GM10248 (cell line): Measurements from ENCODE around the gene MTARC1.

Experiments
- CTCF ChIA-PET: fragments of 300-600 bp; sonication (Branson Sonifier 250); formaldehyde crosslinking; extraction: SDS; loops from one replicate; lab custom pipeline; 2021; ENCODE audit warnings: antibody characterized with exemption; lab: Yijun Ruan, JAX
- POLR2A ChIA-PET: fragments of 350-650 bp; sonication (Branson Sonifier 250); formaldehyde crosslinking; extraction: SDS; loops from one replicate; lab custom pipeline; 2020; ENCODE audit warnings: antibody characterized with exemption; lab: Yijun Ruan, JAX
- DNase-seq: peaks from one replicate; pipeline ENCODE4 v3.0.0; 2012; ENCODE audit errors: extremely low spot score
- TF ChIP-seq, protein P1 (sequence below): IDR thresholded peaks from 2 replicates; pipeline ENCODE4 v1.5.1; 2012; ENCODE audit warnings: mild to moderate bottlenecking, low read depth; ENCODE audit errors: extremely low read depth, missing control alignments, control extremely low read depth

The MTARC1 gene

DNA sequence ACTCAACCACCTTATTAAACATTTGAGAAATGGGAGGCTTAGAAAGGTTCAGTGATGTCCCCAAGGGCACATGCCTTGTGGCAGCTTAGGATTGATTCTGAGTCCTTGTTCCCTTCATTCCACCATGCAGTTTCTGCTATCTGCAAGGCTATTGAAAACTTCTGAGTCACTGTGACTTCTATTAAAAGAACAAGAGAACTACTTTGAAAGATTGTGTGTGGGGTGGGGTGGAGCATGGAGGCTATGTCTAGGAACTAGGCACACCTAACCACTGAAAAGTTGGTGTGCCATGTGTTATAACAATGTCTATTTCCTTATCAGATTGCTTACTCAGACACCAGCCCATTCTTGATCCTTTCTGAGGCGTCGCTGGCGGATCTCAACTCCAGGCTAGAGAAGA, 10.8 kb downstream of the MTARC1 start:
- ChIA-PET CTCF (no interaction called here), POLR2A (no interaction called here)
- TF ChIP-seq, protein P1, sequence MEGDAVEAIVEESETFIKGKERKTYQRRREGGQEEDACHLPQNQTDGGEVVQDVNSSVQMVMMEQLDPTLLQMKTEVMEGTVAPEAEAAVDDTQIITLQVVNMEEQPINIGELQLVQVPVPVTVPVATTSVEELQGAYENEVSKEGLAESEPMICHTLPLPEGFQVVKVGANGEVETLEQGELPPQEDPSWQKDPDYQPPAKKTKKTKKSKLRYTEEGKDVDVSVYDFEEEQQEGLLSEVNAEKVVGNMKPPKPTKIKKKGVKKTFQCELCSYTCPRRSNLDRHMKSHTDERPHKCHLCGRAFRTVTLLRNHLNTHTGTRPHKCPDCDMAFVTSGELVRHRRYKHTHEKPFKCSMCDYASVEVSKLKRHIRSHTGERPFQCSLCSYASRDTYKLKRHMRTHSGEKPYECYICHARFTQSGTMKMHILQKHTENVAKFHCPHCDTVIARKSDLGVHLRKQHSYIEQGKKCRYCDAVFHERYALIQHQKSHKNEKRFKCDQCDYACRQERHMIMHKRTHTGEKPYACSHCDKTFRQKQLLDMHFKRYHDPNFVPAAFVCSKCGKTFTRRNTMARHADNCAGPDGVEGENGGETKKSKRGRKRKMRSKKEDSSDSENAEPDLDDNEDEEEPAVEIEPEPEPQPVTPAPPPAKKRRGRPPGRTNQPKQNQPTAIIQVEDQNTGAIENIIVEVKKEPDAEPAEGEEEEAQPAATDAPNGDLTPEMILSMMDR = no peak
- DNase-seq = no peak

DNA sequence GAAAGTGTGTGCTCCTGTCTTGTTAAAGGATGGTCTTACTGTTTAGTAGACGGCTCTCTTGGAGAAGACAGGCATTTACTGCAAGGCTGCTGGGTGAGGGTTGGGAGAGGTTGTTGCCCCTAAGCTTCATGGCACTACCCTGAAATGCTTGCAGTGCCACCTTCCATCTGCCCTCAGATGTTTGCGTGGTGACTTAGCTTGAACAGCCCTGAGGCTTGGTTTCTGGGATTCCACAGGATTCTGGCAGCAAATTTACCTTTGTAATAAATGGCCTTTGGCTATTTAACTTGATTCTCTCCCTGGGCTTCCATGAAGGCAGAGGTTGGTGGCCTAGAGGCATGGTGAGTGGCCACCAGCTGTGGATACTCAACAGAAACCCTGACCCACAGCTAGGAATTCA, 11.6 kb downstream of the MTARC1 start:
- POLR2A ChIA-PET = no interaction called here
- CTCF ChIA-PET = interaction anchor here (2.1 kb wide), 1 partner anchor 23 kb away, joined by 4 read pairs; no protein-coding TSS in a partner anchor
- DNase-seq = no peak
- TF ChIP-seq, protein P1 = no peak

DNA sequence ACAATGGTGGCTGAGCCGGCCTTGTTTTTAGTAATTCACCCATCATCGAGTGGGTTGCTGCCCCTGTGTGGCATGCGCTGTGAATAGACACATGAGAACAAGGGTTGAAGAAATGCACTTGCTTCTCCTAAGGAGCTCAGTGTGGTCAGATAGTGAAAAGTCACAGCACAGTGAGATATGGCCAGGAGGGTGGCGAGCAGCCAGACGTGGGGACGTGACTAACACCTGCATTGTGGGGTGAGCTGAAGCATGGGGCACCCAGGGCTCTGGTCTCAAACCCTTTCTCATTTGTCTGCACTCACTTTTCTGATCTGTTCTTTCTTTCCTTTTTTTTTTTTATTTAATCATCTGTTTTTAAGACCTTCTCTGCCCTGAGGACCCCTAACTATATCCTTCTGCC, 13.5 kb downstream of the MTARC1 start:
- ChIA-PET POLR2A (no interaction called here), CTCF (interaction anchor here (3.2 kb wide), 1 partner anchor 10 kb away, joined by 19 read pairs; no protein-coding TSS in a partner anchor)
- TF ChIP-seq, protein P1 = no peak
- DNase-seq = no peak

DNA sequence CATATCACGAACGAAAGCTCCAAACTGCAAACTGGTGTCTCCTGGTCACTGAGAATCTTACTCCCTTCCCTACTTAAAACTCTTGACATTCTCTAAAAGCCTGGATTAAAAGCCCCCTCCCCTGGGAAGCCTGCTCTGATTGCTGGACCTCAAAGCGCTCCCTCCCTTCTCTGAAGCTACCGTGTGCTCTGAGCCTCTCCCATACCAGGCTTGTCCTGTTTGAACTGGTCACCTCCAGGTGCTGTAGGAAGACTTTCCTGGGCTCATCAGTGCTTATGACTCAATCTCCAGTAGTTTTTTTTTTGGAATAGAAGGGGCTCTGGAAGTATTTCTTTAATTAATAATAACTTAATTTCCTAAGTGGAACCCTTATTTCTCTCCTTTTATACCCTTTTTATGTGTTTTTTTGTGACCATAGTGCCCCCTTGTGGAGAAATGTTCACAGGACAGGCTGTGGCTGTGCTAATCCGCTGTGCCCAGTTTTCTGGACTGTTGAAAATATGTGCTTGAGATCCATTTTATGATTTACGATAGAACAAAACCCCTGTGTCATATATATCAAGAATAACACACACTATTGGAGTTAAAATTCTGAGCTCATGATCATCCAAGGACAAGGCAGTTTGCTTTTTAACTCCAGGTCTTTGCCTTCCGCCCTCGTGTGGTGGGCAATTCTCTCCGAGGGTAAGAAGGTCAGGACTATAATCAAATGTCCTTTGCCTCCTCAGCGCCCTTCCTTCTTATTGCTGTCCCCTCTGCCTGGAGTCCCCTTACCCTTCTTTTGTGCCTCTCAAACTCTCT, 16.9 kb downstream of the MTARC1 start:
- POLR2A ChIA-PET = no interaction called here
- TF ChIP-seq, protein P1 = peak; percentile 57
- CTCF ChIA-PET = interaction anchor here (1.3 to 2.2 kb wide), 3 partner anchors 17 to 28 kb away, joined by 3 to 5 read pairs (median 4); partner anchors contain the start of gene MTARC1
- DNase-seq = peak; percentile 40

DNA sequence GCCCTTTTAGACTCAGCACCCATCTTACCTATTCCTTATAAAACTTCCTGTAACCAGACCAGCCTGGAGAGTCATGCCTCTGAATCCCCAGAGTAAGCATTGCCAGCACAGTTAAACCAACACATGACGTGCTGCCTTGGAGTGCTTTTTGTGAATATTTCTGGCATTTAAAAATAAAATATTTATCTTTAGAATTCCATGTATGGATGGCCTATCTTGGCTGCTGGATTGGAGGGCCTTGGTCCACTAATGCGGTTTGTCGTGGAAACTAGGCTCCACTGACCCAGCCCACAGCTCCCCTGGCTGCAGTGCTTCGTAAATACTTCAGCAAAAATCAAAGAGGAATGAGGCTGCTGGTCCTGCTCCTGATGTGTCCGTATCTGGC, 17.5 kb downstream of the MTARC1 start:
- ChIA-PET CTCF (interaction anchor here (2.2 kb wide), 1 partner anchor 29 kb away, joined by 4 read pairs; no protein-coding TSS in a partner anchor), POLR2A (no interaction called here)
- no peak for DNase-seq
- TF ChIP-seq, protein P1 = no peak

DNA sequence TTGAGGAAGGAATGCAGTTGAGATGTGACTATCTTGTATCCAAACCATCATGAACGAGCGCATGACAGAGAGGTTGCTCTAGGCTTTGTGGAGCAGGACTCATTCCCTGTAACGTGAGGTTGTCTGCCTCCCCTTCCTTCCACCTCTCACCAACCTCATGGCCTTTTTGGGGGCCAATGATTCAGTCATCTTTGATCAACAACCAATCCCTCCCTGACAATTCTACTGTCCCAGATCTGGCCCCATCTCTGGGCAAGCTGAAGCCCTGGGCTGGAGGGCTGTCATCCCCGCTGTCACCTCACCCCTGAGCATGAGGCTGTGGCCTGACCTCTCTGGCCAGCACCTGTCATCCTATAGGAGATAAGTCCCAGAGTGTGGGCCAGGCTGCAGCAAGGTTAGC, 19.7 kb downstream of the MTARC1 start:
- TF ChIP-seq, protein P1 = no peak
- ChIA-PET CTCF (no interaction called here), POLR2A (no interaction called here)
- no peak for DNase-seq
